Measurements from ENCODE around the gene KANSL2. TPM values are rescaled to one million over a fixed set of nuclear protein-coding genes. Genes with fewer than 3 reads are reported as not detected.
A peak's percentile ranks its signal among the peaks of the same experiment; 100 is the strongest.
"Not testable (repeated sequence)": the region's sequence is repeated elsewhere in the genome, so short reads cannot be mapped to it uniquely, and the experiment has no call there.

The KANSL2 gene
- total and polyA plus RNA-seq, 7 experiments from 2014 or later, result 33.4 to 117 (median 73.2) TPM

GRCh38 chr12:48659863-48660262, 22.2 kb downstream of the KANSL2 start:
- H3K4me3 Mint-ChIP-seq, result no peak overlapping the region
- ChIA-PET CTCF (no interaction called here), POLR2A (no interaction called here)
- DNase-seq (no peak), ATAC-seq (no peak)
- H3K4me1 Mint-ChIP-seq, result peaks cover 0 to 9% (median 0%) of the 10 kb centered on the region in 7 donors
- no peaks in the 10 kb centered on the region for H3K9me3 Mint-ChIP-seq
- Histone ChIP-seq H3K9me3 (ENCODE audit: control insufficient read depth in 2 of 3, low read length in 3 of 3) (no peaks in the 10 kb centered on the region), H3K4me3 (ENCODE audit: low read length) (no peak overlapping the region), H3K27me3 (ENCODE audit: control insufficient read depth in 2 of 2, insufficient read depth in 2 of 2, low read length in 2 of 2) (no peaks in the 10 kb centered on the region), H3K4me1 (ENCODE audit: control insufficient read depth in 2 of 2, insufficient read depth in 2 of 2, low read length in 2 of 2) (no peaks in the 10 kb centered on the region), H3K27ac (ENCODE audit: low read depth, low read length) (no peak overlapping the region), H3K36me3 (ENCODE audit: control insufficient read depth in 2 of 3, insufficient read depth in 3 of 3, low read length in 3 of 3) (peaks cover 10 to 80% (median 32%) of the 10 kb centered on the region in 3 experiments)
- no peaks in the 10 kb centered on the region for H3K27me3 Mint-ChIP-seq
- intact Hi-C loops (cut with micrococcal nuclease), result no loop called here
- peaks cover 2 to 35% (median 18%) of the 10 kb centered on the region in 5 donors for H3K36me3 Mint-ChIP-seq
- peak overlapping the region in 1 of 9 donors; percentile 1 for H3K27ac Mint-ChIP-seq

- H3K9me3 Mint-ChIP-seq, result no peaks in the 10 kb centered on the region
- peak overlapping the region in 6 of 9 donors; percentile 11 to 77 (median 54) for H3K27ac Mint-ChIP-seq
- intact Hi-C loops (cut with micrococcal nuclease), result no loop called here
- no peaks in the 10 kb centered on the region for H3K9me3 ChIP-seq (ENCODE audit: control insufficient read depth in 2 of 3, low read length in 3 of 3)
- POLR2A ChIA-PET, result interaction anchor here (0.6 to 0.8 kb wide), 2 partner anchors 12 to 759 kb away, joined by 3 to 4 read pairs; no protein-coding TSS in a partner anchor
- H3K4me1 ChIP-seq (ENCODE audit: control insufficient read depth in 2 of 2, insufficient read depth in 2 of 2, low read length in 2 of 2), result no peaks in the 10 kb centered on the region
- H3K27me3 ChIP-seq (ENCODE audit: control insufficient read depth in 2 of 2, insufficient read depth in 2 of 2, low read length in 2 of 2), result no peaks in the 10 kb centered on the region
- no peak for ATAC-seq
- DNase-seq, result no peak
- H3K4me3 Mint-ChIP-seq, result no peak overlapping the region
- peaks cover 0 to 10% (median 5%) of the 10 kb centered on the region in 7 donors for H3K4me1 Mint-ChIP-seq
- H3K4me3 ChIP-seq (ENCODE audit: low read length), result no peak overlapping the region
- H3K36me3 ChIP-seq (ENCODE audit: control insufficient read depth in 2 of 3, insufficient read depth in 3 of 3, low read length in 3 of 3), result peaks cover 15 to 49% (median 23%) of the 10 kb centered on the region in 3 experiments
- peaks cover 7 to 50% (median 24%) of the 10 kb centered on the region in 5 donors for H3K36me3 Mint-ChIP-seq
- H3K27ac ChIP-seq (ENCODE audit: low read depth, low read length), result no peak overlapping the region
- no peaks in the 10 kb centered on the region for H3K27me3 Mint-ChIP-seq
- CTCF ChIA-PET, result no interaction called here
Observed at GRCh38 chr12:48651681-48652080, 30.4 kb downstream of the KANSL2 start.

- not testable (repeated sequence) for H3K4me1 ChIP-seq (ENCODE audit: control insufficient read depth in 2 of 2, insufficient read depth in 2 of 2, low read length in 2 of 2)
Observed at GRCh38 chr12:48645354-48645753, 36.7 kb downstream of the KANSL2 start.

GRCh38 chr12:48643011-48643410, 39.0 kb downstream of the KANSL2 start:
- Histone ChIP-seq H3K4me3 (ENCODE audit: low read length) (no peak overlapping the region), H3K27ac (ENCODE audit: low read depth, low read length) (no peak overlapping the region), H3K36me3 (ENCODE audit: control insufficient read depth in 2 of 3, insufficient read depth in 3 of 3, low read length in 3 of 3) (peaks cover 0 to 11% (median 0%) of the 10 kb centered on the region in 3 experiments), H3K4me1 (ENCODE audit: control insufficient read depth in 2 of 2, insufficient read depth in 2 of 2, low read length in 2 of 2) (no peaks in the 10 kb centered on the region), H3K9me3 (ENCODE audit: control insufficient read depth in 2 of 3, low read length in 3 of 3) (no peaks in the 10 kb centered on the region), H3K27me3 (ENCODE audit: control insufficient read depth in 2 of 2, insufficient read depth in 2 of 2, low read length in 2 of 2) (no peaks in the 10 kb centered on the region)
- no peaks in the 10 kb centered on the region for H3K27me3 Mint-ChIP-seq
- H3K4me1 Mint-ChIP-seq, result peaks cover 0 to 7% (median 0%) of the 10 kb centered on the region in 7 donors
- H3K36me3 Mint-ChIP-seq, result peaks cover 4 to 53% (median 45%) of the 10 kb centered on the region in 5 donors
- ChIA-PET POLR2A (no interaction called here), CTCF (interaction anchor here (0.9 kb wide), 1 partner anchor 1463 kb away, joined by 3 read pairs; no protein-coding TSS in a partner anchor)
- DNase-seq, result no peak
- H3K27ac Mint-ChIP-seq, result no peak overlapping the region
- peaks cover 0 to 26% (median 6%) of the 10 kb centered on the region in 11 donors for H3K9me3 Mint-ChIP-seq
- intact Hi-C loops (cut with micrococcal nuclease), result no loop called here
- no peak for ATAC-seq
- H3K4me3 Mint-ChIP-seq, result no peak overlapping the region

More at GRCh38 chr12:48645354-48645753, 36.7 kb downstream of the KANSL2 start:
- intact Hi-C loops (cut with micrococcal nuclease); H3K9me3 ChIP-seq (ENCODE audit: control insufficient read depth in 2 of 3, low read length in 3 of 3); DNase-seq; CTCF ChIA-PET; H3K4me1 Mint-ChIP-seq; H3K4me3 Mint-ChIP-seq; POLR2A ChIA-PET; ATAC-seq; H3K4me3 ChIP-seq (ENCODE audit: low read length); H3K27ac ChIP-seq (ENCODE audit: low read depth, low read length); H3K27me3 Mint-ChIP-seq; H3K27me3 ChIP-seq (ENCODE audit: control insufficient read depth in 2 of 2, insufficient read depth in 2 of 2, low read length in 2 of 2): not testable (repeated sequence)
- H3K36me3 ChIP-seq (ENCODE audit: control insufficient read depth in 2 of 3, insufficient read depth in 3 of 3, low read length in 3 of 3), result peaks cover 0 to 20% (median 0%) of the 10 kb centered on the region in 3 experiments
- peak overlapping the region in 1 of 9 donors; percentile 1 for H3K27ac Mint-ChIP-seq
- H3K36me3 Mint-ChIP-seq, result peaks cover 0 to 51% (median 40%) of the 10 kb centered on the region in 5 donors
- peaks cover 0 to 18% (median 2%) of the 10 kb centered on the region in 11 donors for H3K9me3 Mint-ChIP-seq

GRCh38 chr12:48641752-48642555, 40.1 kb downstream of the KANSL2 start:
- H3K9me3 ChIP-seq (ENCODE audit: control insufficient read depth in 2 of 3, low read length in 3 of 3); H3K4me3 ChIP-seq (ENCODE audit: low read length); H3K27ac ChIP-seq (ENCODE audit: low read depth, low read length); H3K4me1 ChIP-seq (ENCODE audit: control insufficient read depth in 2 of 2, insufficient read depth in 2 of 2, low read length in 2 of 2); H3K4me3 Mint-ChIP-seq; H3K27me3 Mint-ChIP-seq; ATAC-seq; H3K27ac Mint-ChIP-seq; intact Hi-C loops (cut with micrococcal nuclease); H3K4me1 Mint-ChIP-seq; DNase-seq; H3K27me3 ChIP-seq (ENCODE audit: control insufficient read depth in 2 of 2, insufficient read depth in 2 of 2, low read length in 2 of 2); POLR2A ChIA-PET: not testable (repeated sequence)
- CTCF ChIA-PET, result interaction anchor here (0.9 kb wide), 1 partner anchor 1464 kb away, joined by 3 read pairs; no protein-coding TSS in a partner anchor
- H3K9me3 Mint-ChIP-seq, result peaks cover 0 to 26% (median 7%) of the 10 kb centered on the region in 11 donors
- peaks cover 0 to 11% (median 0%) of the 10 kb centered on the region in 3 experiments for H3K36me3 ChIP-seq (ENCODE audit: control insufficient read depth in 2 of 3, insufficient read depth in 3 of 3, low read length in 3 of 3)
- peaks cover 4 to 46% (median 39%) of the 10 kb centered on the region in 5 donors for H3K36me3 Mint-ChIP-seq

- no peak overlapping the region for H3K4me3 Mint-ChIP-seq
- DNase-seq (no peak), ATAC-seq (no peak)
- Histone ChIP-seq H3K27ac (ENCODE audit: low read depth, low read length) (no peak overlapping the region), H3K27me3 (ENCODE audit: control insufficient read depth in 2 of 2, insufficient read depth in 2 of 2, low read length in 2 of 2) (no peaks in the 10 kb centered on the region), H3K36me3 (ENCODE audit: control insufficient read depth in 2 of 3, insufficient read depth in 3 of 3, low read length in 3 of 3) (peaks cover 0 to 11% (median 0%) of the 10 kb centered on the region in 3 experiments), H3K4me1 (ENCODE audit: control insufficient read depth in 2 of 2, insufficient read depth in 2 of 2, low read length in 2 of 2) (no peaks in the 10 kb centered on the region), H3K9me3 (ENCODE audit: control insufficient read depth in 2 of 3, low read length in 3 of 3) (no peaks in the 10 kb centered on the region), H3K4me3 (ENCODE audit: low read length) (no peak overlapping the region)
- H3K4me1 Mint-ChIP-seq, result peaks cover 0 to 7% (median 0%) of the 10 kb centered on the region in 7 donors
- no peak overlapping the region for H3K27ac Mint-ChIP-seq
- peaks cover 4 to 41% (median 38%) of the 10 kb centered on the region in 5 donors for H3K36me3 Mint-ChIP-seq
- H3K27me3 Mint-ChIP-seq, result no peaks in the 10 kb centered on the region
- POLR2A ChIA-PET, result no interaction called here
- peaks cover 0 to 26% (median 7%) of the 10 kb centered on the region in 11 donors for H3K9me3 Mint-ChIP-seq
- CTCF ChIA-PET, result interaction anchor here (0.5 kb wide), 1 partner anchor 836 kb away, joined by 3 read pairs; no protein-coding TSS in a partner anchor
- intact Hi-C loops (cut with micrococcal nuclease), result no loop called here
Observed at GRCh38 chr12:48640854-48641253, 41.2 kb downstream of the KANSL2 start.

Data from naive thymus-derived CD4-positive, alpha-beta T cell (primary cell).